GM21619 (cell line): ENCODE data around the gene ITGB3.
A peak's percentile ranks its signal among the peaks of the same experiment; 100 is the strongest.

Source experiments
- ATAC-seq: cut with Tn5 transposase; IDR thresholded peaks from one replicate; pipeline ENCODE4 v1.9.1; 2021; ENCODE audit not compliant: unreplicated experiment

The ITGB3 gene

GRCh38 chr17:47295874-47296255 lies 42.2 kb downstream of the ITGB3 start:
- ATAC-seq = no peak

- ATAC-seq = no peak
Measured at GRCh38 chr17:47297661-47298400, 44.2 kb downstream of the ITGB3 start.

DNA sequence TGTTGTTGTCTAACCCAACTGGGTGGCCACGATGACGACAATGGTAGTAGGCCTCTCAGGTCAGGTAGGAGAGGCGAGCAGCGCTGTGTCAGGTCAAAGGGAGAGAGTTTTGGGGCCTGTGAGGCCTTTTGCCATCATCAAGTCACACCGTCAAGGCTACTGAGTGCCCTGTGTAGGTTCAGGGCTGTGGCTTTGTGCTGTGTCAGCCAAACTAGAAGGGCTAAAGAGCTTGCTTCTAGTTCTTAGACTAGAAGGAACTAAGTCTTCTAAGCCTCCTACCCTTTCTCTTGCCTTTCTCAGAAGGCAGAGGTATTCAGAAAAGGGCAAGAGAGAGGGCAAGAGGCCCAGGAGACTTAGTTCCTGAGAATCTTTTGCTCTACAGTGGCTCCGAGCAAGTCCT lies 45.1 kb downstream of the ITGB3 start:
- ATAC-seq = no peak

- no peak for ATAC-seq
Measured at GRCh38 chr17:47299239-47299910, 45.7 kb downstream of the ITGB3 start.

DNA sequence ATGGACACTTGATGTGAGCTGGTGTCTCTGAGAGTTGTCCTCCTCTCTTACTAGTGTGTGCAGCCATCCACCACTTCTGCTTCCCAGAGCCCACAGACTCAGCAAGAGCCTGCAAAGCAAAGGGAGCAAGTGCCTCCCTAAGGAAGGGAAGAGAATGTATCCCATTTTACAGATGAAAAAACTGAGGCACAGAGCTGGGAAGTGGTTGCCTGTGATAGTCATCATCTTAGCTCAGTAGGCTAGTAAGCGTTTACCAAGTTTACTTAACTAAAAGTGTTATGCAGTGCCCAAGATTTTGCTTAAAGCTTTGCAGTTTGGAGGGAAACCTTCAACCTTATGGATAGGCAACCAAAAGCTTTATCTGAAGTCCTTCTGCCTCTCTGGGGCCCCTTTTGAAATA lies 47.1 kb downstream of the ITGB3 start:
- ATAC-seq = no peak

DNA sequence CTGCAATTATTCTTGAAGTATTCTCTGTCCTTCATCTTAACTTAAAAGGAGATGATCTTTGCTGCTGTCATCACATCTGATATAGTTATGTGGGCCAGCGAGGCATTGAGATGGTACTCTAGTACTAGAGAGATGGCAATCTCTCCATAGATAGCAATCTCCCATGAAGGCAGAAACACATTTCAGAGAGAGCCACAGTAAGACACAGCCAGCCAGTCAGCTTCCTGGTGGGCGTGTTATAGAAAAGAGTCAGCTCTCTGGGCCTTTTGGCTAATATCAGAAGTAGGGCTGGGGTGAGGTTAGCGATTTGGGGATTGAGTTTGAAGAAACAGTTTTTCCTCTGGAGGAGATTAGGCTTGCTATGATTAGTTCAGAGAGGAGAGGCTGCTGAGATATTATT lies 47.5 kb downstream of the ITGB3 start:
- ATAC-seq = no peak

DNA sequence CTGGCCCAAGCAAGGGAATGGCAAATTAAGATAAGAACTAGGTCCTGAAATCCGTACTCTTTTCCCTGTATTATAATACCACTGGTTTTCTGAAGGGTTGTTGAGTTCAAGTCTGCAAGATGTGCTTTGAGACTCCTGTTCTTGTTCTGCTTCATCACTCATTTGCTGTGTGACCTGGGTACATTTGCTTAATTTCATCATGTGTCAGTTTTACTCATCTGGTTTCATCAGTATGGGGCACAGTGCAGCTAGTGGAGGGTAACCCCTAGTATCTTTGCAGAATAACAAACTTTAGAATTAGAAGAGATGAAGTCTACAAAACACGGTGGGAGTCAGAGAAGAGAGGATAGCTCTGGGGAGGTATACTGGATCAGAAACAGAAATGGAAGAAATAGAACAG lies 48.2 kb downstream of the ITGB3 start:
- ATAC-seq = no peak

DNA sequence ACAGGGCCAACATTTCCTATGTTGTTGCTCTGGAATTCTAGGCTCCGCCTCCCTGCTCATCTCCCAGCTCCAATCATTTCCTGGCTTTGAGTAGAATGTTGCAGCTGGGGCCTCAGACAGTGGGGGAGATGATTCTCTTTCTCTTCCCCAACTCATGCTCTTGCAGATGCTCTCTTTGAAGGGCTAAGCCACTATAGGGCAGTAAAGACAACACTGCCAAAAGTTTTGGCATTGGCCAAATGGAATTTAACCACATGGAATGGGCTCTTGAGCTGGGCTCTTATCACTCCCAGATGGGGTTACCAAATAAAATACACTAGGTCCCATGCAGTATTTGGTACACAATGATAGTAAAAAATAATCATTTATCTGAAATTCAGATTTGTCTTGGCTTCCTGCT lies 50.6 kb downstream of the ITGB3 start:
- no peak for ATAC-seq

DNA sequence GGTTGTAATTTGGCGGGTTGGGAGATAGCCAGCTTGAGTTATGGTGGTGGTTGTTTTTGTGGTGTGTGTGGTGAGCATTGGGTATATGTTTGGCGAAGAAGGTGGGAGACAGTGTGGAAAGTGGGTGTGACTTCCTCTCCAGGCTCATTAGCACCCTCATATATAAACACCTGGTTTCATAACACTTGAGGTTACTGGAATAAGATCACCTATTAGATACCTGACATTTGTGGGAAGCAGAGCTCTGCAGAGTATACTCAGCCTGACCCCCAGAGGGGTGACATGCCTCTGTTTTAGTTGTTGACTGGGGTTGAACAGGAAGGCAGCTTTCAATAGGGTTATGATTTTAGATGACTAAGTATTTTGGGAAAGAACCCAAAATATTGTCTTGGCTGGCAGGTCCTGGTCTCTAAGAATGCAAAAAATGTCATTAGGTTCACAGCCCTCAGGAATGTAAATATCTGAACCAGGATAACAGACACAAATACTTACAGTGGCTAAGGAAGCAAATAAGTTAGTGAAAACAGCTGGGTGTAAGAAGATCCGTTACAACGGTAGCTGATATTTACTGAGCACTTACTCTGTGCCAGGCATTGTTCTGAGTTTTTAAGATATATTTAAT lies 51.8 kb downstream of the ITGB3 start:
- no peak for ATAC-seq

GRCh38 chr17:47310186-47310733 lies 56.6 kb downstream of the ITGB3 start:
- no peak for ATAC-seq

DNA sequence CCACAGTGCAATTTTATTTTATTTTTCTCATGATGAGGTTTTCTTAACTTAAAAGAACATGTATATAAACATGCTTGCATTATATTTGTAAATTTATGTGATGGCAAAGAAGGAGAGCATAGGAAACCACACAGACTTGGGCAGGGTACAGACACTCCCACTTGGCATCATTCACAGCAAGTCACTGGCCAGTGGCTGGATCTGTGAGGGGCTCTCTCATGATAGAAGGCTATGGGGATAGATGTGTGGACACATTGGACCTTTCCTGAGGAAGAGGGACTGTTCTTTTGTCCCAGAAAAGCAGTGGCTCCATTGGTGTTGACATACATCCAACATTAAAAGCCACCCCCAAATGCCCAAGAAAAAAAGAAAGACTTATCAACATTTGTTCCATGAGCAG lies 57.8 kb downstream of the ITGB3 start:
- ATAC-seq = no peak

DNA sequence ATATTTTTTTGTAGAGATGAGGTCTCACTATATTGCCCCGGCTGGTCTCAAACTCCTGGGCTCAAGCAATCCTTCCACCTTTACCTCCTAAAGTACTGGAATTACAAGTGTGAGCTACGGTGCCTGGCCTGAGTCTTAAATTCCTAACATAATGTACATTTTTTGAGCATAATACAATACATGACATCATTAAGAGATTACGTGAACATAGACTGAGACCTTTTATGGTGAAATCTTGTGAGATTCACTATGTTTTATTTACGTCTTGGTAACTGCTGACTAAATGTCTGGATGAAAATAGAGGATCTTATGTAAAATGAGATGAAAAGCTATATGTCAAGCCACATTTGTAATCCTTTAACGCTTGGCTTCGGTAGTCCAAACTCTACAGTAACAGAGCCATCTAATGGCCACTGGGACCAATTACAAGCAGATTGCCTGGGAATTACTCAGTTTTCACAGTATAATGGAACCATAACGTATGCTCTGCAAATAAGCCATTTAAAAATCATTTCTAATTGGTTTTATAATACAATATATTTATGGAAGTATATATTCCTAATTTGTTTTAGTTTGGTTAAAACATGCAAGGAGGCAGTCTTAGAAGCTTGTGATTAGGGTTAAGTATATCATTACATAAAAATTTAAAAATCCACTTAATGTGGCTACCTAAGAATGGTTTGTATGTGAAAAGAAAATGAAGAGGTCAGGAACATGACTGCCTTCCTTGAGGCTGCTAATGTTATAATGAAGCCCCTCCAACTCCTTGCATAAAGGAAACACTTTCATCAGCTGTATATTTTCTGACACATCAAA lies 62.0 kb downstream of the ITGB3 start:
- no peak for ATAC-seq

- ATAC-seq = no peak
Measured at GRCh38 chr17:47316311-47316710, 62.7 kb downstream of the ITGB3 start.

GRCh38 chr17:47317119-47317518 lies 63.5 kb downstream of the ITGB3 start:
- no peak for ATAC-seq

GRCh38 chr17:47318197-47318918 lies 64.7 kb downstream of the ITGB3 start:
- ATAC-seq = no peak

GRCh38 chr17:47320879-47321502 lies 67.4 kb downstream of the ITGB3 start:
- no peak for ATAC-seq

- peak; percentile 80 for ATAC-seq
Measured at GRCh38 chr17:47323382-47324223, 70.0 kb downstream of the ITGB3 start, which contains the start of gene EFCAB13. TSS of gene EFCAB13 (plus strand) at chr17:47323955. CDS start at chr17:47328354, 4,399 bp downstream.

GRCh38 chr17:47324224-47325020 lies 70.8 kb downstream of the ITGB3 start:
- ATAC-seq = peak; percentile 32
